Renal pelvis (tissue), 4 donors: ENCODE measurements around the gene ADAMTS2. TPM values are rescaled to one million over a fixed set of nuclear protein-coding genes. Genes with fewer than 3 reads are reported as not detected.
"Not testable (repeated sequence)": the region's sequence is repeated elsewhere in the genome, so short reads cannot be mapped to it uniquely, and the experiment has no call there.

ENCODE experiments used
- DNase-seq: peaks from one replicate; pipeline ENCODE4 v3.0.0-alpha.2; 2013
- polyA plus RNA-seq, 3 donors: library from polyadenylated mRNA; unstranded; fragments of 120-200 nt; gene quantifications; one replicate each; pipeline ENCODE4 v1.2.1, GENCODE V29; 2013; ENCODE audit not compliant: insufficient read length in 3 of 3

ADAMTS2 gene
- polyA plus RNA-seq, 3 donors, result 10.6 to 11.7 (median 11.3) TPM

- DNase-seq, result no peak
Observed at GRCh38 chr5:179114756-179115155, 230.5 kb downstream of the ADAMTS2 start.

DNA sequence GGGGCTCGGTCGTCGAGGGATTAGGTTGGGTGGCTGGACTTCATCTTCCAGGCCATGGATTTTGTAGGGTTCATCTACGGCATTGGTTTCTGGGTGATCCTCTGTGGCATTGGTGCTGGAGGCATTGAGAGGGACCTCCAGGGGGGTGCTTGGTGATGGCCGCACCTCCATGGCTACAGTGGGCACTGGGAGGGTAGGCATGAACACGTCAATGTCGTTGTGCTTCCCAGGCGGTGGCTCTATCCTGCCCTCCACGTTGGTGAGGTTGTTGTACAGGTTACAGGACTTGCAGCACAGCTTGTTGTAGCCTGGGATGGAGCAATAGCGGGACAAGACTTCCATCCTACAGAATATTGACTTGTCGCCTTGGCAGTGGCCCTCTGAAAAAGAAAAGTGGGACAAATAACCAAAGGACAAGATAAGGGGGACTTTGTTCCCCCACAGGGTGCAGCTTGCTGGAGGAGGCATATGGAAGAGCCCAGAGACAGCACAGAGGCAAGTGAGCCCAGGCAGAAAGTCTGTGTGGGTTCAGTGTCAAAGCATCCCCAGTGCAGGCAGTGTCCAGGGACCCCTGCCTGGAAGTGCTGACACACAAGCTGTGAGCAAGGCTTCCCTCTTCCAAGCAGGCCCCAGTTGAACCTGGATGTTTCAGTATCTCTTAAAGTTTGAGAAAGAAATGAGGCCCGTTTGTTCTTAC, 231.2 kb downstream of the ADAMTS2 start:
- no peak for DNase-seq

DNA sequence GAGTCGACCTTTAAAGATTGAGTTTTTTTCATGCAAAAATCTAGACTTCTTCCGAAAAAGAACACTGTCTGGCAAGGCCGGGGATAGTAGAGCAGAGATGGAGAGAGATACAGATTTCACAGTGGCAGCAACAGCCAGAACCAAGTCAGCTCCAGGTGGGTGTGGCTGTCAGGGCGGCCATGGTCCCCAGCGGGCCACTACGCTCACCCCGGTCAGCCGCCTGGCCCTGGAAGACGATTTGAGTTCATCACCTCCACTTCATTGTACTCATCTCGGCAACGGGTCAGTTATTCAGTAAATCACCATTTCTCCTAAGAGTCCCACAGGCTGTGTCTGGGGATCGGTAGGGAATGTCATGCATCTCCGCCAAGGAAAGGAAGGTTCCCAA, 232.1 kb downstream of the ADAMTS2 start:
- no peak for DNase-seq

- no peak for DNase-seq
Observed at GRCh38 chr5:179112469-179113142, 232.7 kb downstream of the ADAMTS2 start.

DNA sequence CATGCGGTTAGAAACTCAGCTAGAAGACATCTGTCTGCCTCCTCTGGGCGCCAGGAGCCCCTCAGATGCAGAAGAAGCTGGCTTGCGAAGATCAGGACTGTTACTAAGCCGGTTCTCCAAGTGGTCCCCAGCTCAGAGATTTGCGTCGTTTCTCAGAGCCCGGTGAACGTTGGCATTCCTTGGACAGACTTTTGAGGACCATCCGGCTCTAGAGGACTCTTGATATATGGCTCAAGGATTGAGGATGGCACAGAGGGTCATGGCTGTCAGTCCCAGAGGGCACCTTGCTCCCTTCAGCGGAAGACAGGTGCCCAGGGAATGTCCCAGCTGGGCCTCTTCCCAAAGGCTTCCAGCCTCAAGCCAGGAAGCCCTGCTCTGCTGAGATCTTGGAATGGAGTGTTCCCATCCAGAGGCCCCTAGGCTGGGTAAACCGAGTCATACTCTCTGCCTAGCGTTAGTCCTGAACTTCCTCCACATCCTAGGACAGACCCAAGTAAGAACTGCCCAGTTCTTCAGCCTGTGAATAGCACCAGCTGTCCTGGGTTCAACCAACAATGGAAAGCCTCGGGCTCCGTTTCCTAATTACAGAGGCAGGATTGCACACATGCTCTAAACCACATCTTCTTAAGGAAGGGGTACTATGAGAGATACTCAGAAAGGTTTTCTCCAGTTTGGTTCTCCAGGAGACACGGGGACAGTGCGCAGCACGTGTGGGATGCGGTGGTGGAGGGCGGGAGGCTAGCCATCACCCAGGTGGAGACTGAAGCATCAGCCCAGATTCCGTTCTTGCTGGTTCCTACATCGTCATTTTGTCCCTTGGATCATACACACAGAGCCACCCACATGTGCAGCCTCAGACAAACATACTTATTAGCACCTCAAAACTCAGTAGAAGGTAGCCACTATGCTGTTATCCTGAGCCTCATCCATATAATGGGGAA, 233.7 kb downstream of the ADAMTS2 start:
- no peak for DNase-seq

DNA sequence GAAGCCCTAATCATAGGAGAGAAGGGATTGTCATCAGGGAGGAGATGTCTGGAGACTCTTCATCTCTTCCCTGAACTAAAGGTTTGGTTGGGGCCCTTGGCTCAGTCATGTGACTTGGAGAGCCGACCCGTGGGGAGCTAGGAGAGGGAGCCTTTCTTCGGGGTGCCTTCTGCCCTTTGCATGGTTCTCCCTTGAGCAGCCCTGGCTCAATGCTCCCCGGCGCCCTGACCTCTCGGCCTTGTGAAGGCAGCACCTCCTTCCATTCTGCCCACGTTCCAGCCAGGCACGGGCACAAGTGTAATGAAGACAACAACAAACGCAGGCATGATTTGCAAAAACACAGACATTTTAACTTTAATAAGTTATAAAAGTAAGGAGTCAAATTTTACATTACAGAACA, 234.7 kb downstream of the ADAMTS2 start:
- DNase-seq, result no peak

- DNase-seq, result not testable (repeated sequence)
Observed at GRCh38 chr5:179101282-179101681, 244.0 kb downstream of the ADAMTS2 start.

DNA sequence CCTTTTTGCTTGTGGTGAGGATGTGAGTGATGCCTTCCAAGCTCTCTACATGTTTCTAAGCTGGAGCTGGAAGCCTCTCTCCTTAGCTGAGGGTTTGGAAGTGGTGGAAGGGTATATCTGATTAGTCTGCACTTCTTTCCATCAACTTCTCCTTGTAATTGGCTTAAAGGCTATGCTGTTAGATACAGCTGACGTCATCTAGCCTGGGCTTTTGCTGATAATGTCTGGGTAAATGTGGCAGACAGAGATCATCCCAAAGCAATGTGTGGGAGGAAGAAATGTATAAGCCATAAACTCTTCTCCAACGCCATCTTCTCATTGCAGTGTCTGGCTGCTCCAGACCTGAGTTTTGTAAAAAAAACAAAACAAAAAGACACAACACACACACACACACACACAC, 255.8 kb downstream of the ADAMTS2 start:
- no peak for DNase-seq

GRCh38 chr5:179080724-179081123, 264.5 kb downstream of the ADAMTS2 start:
- DNase-seq, result no peak

GRCh38 chr5:179079165-179079987, 265.9 kb downstream of the ADAMTS2 start:
- DNase-seq, result no peak

DNA sequence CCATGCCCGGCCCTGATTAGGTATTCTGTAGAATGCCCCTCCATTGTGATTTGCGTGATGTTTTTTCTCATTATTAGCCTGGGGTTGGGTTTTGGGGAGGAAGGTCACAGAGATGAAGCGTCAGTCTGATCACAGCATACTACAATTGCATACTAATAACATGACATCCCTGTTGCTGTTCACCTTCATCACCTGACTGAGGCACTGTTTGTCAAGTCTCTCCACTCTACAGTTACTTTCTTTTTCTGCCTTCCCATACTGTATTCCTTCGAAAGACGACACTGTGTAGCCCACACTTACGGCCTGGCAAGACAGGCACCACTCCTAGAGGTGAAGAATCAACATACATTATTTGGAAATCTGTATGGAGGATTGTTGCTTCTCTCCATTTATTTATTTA, 279.6 kb downstream of the ADAMTS2 start:
- no peak for DNase-seq

GRCh38 chr5:179061025-179061424, 284.2 kb downstream of the ADAMTS2 start:
- DNase-seq, result no peak

Other genes starting within 250 kb of the ADAMTS2 start
- gene RUFY1, start 205.1 kb upstream of the ADAMTS2 start, polyA plus RNA-seq, result 10 to 100 TPM; 75.9 to 97.1 (median 80.0) TPM